ENCODE measurements around the gene FBXL17.
"Not testable (repeated sequence)": the region's sequence is repeated elsewhere in the genome, so short reads cannot be mapped to it uniquely, and the experiment has no call there.

Gene FBXL17

GRCh38 chr5:108381954-108382783 lies at the start of gene FBXL17:
TSS of gene FBXL17 (minus strand) at chr5:108382098.
- peak; percentile 96 for DNase-seq

- no peak for DNase-seq
Measured at GRCh38 chr5:108430931-108431608, 49.2 kb upstream of the FBXL17 start.

- DNase-seq, result no peak
Measured at GRCh38 chr5:108421713-108422112, 39.8 kb upstream of the FBXL17 start.

- no peak for DNase-seq
Measured at GRCh38 chr5:108420755-108421154, 38.9 kb upstream of the FBXL17 start.

GRCh38 chr5:108420158-108420557 lies 38.3 kb upstream of the FBXL17 start:
- DNase-seq, result no peak

GRCh38 chr5:108418197-108418596 lies 36.3 kb upstream of the FBXL17 start:
- DNase-seq, result no peak

GRCh38 chr5:108417166-108417670 lies 35.3 kb upstream of the FBXL17 start:
- DNase-seq, result no peak

- no peak for DNase-seq
Measured at GRCh38 chr5:108415726-108416125, 33.8 kb upstream of the FBXL17 start.

GRCh38 chr5:108409786-108410185 lies 27.9 kb upstream of the FBXL17 start:
- no peak for DNase-seq

- not testable (repeated sequence) for DNase-seq
Measured at GRCh38 chr5:108405201-108405600, 23.3 kb upstream of the FBXL17 start.

- no peak for DNase-seq
Measured at GRCh38 chr5:108398964-108399363, 17.1 kb upstream of the FBXL17 start.

GRCh38 chr5:108396837-108397236 lies 14.9 kb upstream of the FBXL17 start:
- DNase-seq, result not testable (repeated sequence)

GRCh38 chr5:108387758-108388157 lies 5.9 kb upstream of the FBXL17 start:
- DNase-seq, result no peak

- no peak for DNase-seq
Measured at GRCh38 chr5:108386345-108387061, 4.6 kb upstream of the FBXL17 start.

- no peak for DNase-seq
Measured at GRCh38 chr5:108384741-108385140, 2.8 kb upstream of the FBXL17 start.

GRCh38 chr5:108382784-108383330 lies 959 bp upstream of the FBXL17 start:
- DNase-seq, result peak; percentile 24

- peak; percentile 72 for DNase-seq
Measured at GRCh38 chr5:108381350-108381953, 446 bp downstream of the FBXL17 start.

GRCh38 chr5:108380531-108381349 lies 1.2 kb downstream of the FBXL17 start:
- peak; percentile 20 for DNase-seq

GRCh38 chr5:108379722-108380530 lies 2.0 kb downstream of the FBXL17 start:
- no peak for DNase-seq

- DNase-seq, result no peak
Measured at GRCh38 chr5:108375768-108376167, 6.1 kb downstream of the FBXL17 start.

- DNase-seq, result no peak
Measured at GRCh38 chr5:108373426-108373825, 8.5 kb downstream of the FBXL17 start.
